NCI-H128 (cell line): Measurements from ENCODE around the gene NHLRC4.

Source experiments
- DNase-seq: peaks from one replicate; lab custom pipeline; 2025; ENCODE audit not compliant: unreplicated experiment; lab: John Stamatoyannopoulos, UW

Gene NHLRC4

GRCh38 chr16:552171-552570 lies 14.6 kb upstream of the NHLRC4 start:
- DNase-seq, result no peak

DNA sequence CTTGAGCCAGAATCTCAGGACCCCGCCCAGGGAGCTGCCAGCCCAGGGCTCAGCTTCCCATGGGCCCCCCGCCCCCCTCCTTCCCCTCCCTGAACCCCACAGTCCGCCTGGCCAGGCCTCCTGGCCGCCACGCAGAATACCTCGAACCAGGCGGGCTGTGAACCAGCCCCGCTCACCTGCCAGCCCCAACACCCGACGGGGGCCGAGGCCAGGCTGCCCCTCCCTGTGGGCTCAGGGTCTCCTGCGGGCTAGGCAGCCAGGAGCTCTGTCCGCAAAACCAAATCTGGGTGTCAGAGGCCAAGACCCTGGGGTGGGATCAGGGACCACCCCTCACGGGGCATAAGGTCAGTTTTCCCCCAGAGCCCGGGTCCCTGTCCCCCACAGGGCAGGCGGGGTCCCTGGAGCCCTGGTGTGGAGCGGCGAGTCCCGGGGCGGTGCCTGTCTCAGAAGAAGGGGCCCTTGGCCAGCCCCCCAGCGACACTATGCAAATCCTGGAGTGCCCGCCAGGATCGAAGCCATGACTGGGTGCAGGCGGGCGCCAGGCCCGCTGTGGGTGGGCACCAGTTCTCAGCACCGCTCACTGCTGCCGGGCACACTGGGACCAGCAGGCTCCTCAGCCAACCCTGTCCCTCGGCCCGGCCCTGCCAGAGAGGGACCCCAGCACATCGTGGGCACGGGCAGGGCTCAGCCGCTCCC lies 13.1 kb upstream of the NHLRC4 start:
- no peak for DNase-seq

DNA sequence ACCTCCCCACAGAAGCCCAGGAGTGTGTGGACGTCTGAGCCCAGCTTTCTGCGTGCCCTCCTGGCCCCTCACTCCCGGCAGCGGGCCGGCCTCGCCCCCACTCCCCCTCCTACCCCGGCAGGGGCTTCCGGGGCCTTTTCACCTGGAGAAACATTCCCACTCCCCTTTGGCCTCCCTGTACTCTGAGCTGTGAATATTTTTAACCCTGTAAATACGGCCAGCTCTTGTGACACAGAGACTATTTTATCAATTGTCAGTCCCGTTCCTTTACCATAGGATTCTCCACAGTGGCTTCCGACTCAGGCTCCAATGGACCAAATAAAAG lies 12.5 kb upstream of the NHLRC4 start:
- no peak for DNase-seq

GRCh38 chr16:554640-555365 lies 12.0 kb upstream of the NHLRC4 start:
- DNase-seq, result no peak

- no peak for DNase-seq
These were observed 11.0 kb upstream of the NHLRC4 start for GRCh38 chr16:555528-556473.

- DNase-seq, result no peak
These were observed 10.2 kb upstream of the NHLRC4 start for GRCh38 chr16:556474-557173.

GRCh38 chr16:557463-558297 lies 9.1 kb upstream of the NHLRC4 start:
- DNase-seq, result no peak

DNA sequence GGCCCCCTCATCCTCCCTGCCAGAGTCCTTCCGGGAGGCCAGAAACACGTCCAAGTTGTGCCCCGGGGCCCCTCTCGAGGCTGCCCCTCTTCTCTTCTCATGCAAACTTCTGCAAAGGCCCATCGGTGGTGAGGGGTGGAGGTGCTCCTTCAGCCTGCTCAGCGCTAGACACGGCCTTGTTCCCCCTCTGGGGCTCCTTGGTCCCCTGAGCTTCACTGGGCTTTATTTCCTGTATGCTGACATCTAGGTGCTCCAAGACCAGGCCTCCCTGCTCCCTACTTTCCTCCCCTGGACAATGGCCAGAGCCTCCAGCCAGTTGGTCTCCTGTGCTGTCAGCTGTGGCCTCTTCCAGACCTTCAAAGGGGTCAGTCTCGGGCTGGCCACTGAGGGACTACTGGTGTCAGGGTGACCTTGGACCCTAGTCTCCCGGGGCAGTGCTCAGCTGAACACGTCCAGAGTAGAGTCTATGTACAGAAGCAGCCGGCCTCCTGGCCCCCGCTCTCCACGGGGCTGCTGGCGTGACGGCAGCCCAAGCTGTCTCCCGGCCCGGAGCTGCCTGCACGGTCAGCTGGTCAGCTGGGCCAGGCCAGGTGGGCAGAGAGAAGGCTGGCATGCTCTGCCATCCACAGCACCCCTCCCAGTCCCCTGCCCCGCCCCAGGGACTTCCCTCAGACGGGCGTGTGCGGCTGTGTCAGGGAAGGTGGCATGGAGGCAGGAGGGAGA lies 8.3 kb upstream of the NHLRC4 start:
- no peak for DNase-seq

DNA sequence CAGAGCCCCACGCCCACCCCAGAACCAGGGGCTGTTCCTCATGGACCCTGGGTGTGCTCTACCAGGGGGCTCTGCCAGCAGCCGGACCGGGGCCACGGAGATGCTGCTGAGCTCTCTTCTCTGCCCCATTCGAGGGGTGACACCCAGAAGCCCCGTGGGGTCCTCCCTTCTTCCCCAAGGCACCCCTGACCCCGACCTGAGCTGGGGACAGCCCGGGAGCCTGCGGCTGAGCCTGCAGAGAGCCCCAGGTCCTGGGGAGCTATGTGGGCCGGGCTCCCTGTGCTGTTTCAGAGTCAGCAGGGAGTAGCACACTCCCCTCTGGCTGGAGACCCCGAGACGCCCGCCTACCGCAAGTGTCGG lies 7.8 kb upstream of the NHLRC4 start:
- DNase-seq, result no peak

- DNase-seq, result no peak
These were observed 7.2 kb upstream of the NHLRC4 start for GRCh38 chr16:559411-560203.

- no peak for DNase-seq
These were observed 6.6 kb upstream of the NHLRC4 start, which contains the start of gene PRR35 for GRCh38 chr16:560204-560700. Gene PRR35 (plus strand): TSS chr16:560394. CDS start chr16:563295, 2,901 bp downstream.

DNA sequence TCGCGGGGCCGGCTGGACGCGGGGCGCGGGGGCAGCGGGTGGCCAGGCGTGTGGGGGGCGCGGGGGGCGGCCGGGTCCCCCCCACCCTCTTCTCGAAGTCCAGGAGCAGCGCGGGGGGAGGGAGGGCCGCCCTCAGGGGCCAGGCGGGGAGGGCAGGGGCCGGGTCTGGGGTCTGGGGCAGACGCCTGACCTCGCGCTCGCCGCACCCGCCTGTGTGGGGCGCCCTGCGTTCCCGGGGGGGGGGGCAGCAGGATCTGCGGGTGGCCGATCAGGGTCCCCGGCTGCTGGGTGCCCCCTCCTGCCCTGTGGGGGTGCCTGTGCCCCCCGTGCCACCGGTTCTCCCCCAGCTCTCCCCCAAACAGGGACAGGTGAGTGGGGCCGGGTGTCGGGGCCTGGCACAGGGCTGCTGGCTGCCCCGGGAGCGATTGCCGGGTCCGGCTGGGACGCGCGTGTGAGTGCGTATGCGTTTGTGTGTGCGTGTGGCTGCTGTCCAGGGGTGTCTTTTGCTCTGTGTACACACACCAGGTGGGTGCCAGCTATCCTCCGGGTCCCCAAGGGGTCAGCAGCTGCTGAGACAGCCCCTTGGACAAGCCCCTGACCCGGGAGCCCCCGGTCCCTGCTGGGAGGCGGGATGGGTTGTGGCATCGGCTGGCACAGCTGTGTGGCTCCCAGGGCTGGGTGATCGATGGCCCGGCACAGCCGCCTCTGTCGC lies 5.9 kb upstream of the NHLRC4 start:
- DNase-seq, result no peak

DNA sequence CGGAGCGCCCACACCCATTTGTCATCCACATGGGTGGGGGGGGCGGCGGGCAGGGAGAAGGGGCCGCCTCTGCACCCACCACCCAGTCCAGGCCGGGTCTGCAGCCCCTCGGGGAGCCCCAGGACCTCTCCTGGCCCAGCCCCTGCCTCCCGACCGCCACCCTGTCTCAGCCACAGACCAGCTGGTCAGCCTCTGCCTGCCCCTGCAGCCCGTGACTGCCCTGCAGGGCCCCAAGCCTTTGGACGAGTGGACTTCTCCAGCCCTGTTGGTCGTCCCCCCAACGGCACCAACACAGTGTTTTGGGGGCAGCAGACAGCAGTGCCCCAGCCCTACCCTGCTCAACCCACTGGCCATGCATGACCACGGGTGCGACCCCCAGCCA lies 5.4 kb upstream of the NHLRC4 start:
- no peak for DNase-seq

DNA sequence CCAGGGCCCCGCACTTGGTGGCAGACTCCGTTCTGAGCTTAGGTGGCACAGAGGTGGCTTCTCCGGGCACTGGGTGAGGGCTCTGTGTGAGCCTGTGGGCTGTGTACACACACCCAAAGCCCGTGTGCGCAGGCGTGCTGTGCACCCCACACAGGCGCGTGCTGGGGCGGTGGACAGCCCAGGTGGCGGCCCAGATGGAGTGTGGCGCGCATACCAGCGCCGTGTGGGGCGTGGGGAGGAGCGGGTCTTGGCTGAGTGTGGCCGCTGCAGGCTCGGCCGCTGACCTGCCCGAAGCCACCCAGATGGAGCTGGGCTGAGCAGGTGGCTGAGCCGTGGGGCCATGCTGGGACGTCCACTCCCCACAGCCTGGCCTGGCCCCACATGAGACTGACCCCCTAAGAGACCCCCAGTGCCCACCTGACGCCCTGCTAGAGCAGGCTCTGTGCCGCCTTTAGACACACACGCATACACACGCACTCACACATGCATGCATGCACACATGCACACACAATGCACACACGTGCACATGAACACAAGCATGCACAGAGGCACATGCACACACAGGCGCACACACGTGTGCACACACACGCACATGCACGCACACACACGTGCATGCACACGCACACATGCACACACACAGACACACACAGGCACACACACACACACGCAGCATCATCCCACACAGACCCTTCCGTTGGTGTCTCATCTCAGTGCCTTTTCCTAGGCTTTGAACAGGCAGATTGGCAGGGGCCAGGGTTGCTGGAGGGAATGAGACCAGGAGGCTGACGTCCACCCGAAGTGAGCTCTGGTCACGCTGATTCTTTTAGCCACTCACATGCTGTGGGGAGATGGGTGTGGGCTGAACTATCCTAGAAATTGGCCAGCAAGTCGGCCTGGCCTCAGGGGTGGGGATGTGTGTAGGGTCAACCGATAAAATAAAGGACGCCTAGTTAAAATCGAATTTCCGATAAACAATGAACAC lies 4.6 kb upstream of the NHLRC4 start:
- DNase-seq, result no peak

DNA sequence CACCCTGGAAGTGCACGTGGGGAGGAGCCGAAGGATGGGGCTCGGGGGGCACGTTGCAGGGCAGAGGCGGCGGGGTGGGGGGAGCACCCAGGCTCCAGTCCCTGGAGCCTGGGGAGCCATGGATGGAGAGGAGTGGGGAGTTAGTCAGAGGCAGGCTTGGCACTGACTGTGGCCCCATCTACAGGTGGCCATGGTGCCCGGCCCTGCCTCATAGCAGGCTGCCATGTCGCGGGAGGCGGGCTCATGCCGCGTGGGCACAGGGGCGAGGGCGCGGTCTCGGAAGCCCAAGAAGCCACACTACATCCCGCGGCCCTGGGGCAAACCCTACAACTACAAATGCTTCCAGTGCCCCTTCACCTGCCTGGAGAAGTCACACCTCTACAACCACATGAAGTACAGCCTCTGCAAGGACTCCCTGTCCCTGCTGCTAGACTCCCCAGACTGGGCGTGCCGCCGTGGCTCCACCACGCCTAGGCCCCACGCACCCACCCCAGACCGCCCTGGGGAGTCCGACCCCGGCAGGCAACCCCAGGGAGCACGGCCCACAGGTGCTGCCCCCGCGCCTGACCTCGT lies 3.6 kb upstream of the NHLRC4 start:
- no peak for DNase-seq

DNA sequence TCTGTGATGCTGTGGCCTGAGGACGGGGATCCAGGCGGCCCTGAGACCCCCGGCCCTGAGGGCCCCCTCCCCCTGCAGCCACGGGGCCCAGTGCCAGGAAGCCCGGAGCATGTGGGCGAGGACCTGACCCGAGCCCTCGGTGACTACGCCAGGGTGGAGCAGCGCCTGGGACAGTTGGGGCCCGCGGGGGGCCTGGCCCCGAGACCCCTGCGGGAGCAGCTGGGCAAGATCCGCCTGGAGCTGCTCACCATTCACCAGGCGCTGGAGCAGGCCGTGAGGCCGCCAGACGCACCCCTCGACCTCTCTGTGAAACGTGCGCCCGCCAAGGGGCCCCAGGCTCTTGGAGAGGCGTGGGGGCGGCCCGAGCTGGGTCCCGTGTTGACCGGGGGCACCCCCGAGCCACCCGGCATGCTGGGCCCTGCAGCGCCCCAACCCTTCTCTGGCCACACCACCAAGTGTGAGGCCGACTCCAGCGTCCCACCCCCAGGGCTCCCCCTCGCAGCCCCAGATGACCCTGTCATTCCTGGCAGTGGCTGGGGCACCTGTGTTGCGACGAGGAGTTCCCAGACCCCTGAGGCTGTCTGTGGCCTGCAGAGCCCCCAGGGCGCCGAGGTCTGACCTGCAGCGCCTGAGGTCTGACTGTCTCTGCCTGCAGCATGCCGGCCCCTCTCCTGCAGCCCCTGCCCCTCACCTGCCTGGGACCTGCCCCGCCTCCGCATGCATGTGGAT lies 2.0 kb upstream of the NHLRC4 start:
- no peak for DNase-seq
